ENCODE data around the gene SMIM32.

Gene SMIM32

DNA sequence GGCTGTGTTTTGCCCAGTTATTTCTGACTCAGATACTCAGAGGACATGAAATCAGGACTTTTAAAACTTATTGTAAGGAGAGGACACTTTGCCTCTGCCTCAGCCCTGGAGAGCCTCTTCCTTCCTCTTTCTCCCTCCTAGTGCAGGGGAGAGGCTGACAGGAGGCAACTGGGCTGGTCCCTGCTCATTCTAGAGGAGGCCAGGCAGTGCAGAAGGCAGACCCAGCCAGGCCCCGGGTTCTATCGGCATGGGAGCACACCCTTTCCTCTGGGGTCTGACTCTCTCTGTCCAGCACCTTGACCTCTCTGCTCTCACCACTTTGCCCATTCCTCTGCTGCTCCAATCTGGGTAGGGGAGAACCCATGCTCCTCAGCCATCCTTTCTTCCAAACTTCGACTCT, 16.0 kb upstream of the SMIM32 start:
- H3K27ac ChIP-seq (ENCODE audit: low read depth, low read length) = no peak overlapping the region
- no peaks in the 10 kb centered on the region for H3K36me3 ChIP-seq (ENCODE audit: control insufficient read depth, insufficient read depth, low read length)
- no peak overlapping the region for H3K9ac ChIP-seq (ENCODE audit: low read depth, low read length)
- H3K9me3 ChIP-seq (ENCODE audit: control insufficient read depth, insufficient read depth, low read length) = no peaks in the 10 kb centered on the region
- H3K27me3 ChIP-seq (ENCODE audit: control insufficient read depth, insufficient read depth, low read length) = peaks cover 61% of the 10 kb centered on the region
- no peak overlapping the region for H3K4me3 ChIP-seq (ENCODE audit: low read depth, low read length)
- H3K4me1 ChIP-seq (ENCODE audit: control insufficient read depth, insufficient read depth, low read length) = no peaks in the 10 kb centered on the region

- Histone ChIP-seq H3K36me3 (ENCODE audit: control insufficient read depth, insufficient read depth, low read length) (no peaks in the 10 kb centered on the region), H3K4me1 (ENCODE audit: control insufficient read depth, insufficient read depth, low read length) (peaks cover 8% of the 10 kb centered on the region), H3K27me3 (ENCODE audit: control insufficient read depth, insufficient read depth, low read length) (peaks cover 67% of the 10 kb centered on the region), H3K4me3 (ENCODE audit: low read depth, low read length) (no peak overlapping the region), H3K9ac (ENCODE audit: low read depth, low read length) (no peak overlapping the region), H3K27ac (ENCODE audit: low read depth, low read length) (no peak overlapping the region), H3K9me3 (ENCODE audit: control insufficient read depth, insufficient read depth, low read length) (no peaks in the 10 kb centered on the region)
Measured at GRCh38 chr5:136207631-136208030, 14.7 kb upstream of the SMIM32 start.

DNA sequence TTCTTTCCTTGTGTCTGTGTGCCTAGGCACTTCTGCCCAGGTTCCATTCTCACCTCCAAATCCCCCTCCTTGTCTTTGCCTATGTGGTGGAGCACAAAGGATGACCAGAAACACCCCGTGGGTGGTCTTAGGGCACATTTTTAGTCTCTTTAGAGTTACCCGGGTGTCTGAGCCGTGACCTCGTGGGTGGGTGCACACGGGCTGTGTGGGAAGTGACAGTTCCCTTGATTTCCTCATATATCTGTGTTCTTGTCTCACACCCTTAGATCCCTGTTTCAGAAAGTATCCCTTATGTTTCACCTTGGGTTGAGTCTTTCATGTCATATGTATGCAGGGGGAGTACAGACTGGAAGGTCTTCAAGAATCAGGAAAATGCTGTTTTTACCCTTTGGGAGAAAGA, 13.4 kb upstream of the SMIM32 start:
- Histone ChIP-seq H3K9ac (ENCODE audit: low read depth, low read length) (no peak overlapping the region), H3K27ac (ENCODE audit: low read depth, low read length) (no peak overlapping the region)

GRCh38 chr5:136205941-136206340, 13.0 kb upstream of the SMIM32 start:
- Histone ChIP-seq H3K27me3 (ENCODE audit: control insufficient read depth, insufficient read depth, low read length) (peaks cover 81% of the 10 kb centered on the region), H3K27ac (ENCODE audit: low read depth, low read length) (no peak overlapping the region), H3K36me3 (ENCODE audit: control insufficient read depth, insufficient read depth, low read length) (no peaks in the 10 kb centered on the region), H3K4me1 (ENCODE audit: control insufficient read depth, insufficient read depth, low read length) (peaks cover 21% of the 10 kb centered on the region), H3K9ac (ENCODE audit: low read depth, low read length) (no peak overlapping the region), H3K9me3 (ENCODE audit: control insufficient read depth, insufficient read depth, low read length) (no peaks in the 10 kb centered on the region), H3K4me3 (ENCODE audit: low read depth, low read length) (no peak overlapping the region)

More for the DNA sequence above, 13.4 kb upstream of the SMIM32 start:
- H3K9me3 ChIP-seq (ENCODE audit: control insufficient read depth, insufficient read depth, low read length) = no peaks in the 10 kb centered on the region
- peaks cover 80% of the 10 kb centered on the region for H3K27me3 ChIP-seq (ENCODE audit: control insufficient read depth, insufficient read depth, low read length)
- no peak overlapping the region for H3K4me3 ChIP-seq (ENCODE audit: low read depth, low read length)
- peaks cover 21% of the 10 kb centered on the region for H3K4me1 ChIP-seq (ENCODE audit: control insufficient read depth, insufficient read depth, low read length)
- no peaks in the 10 kb centered on the region for H3K36me3 ChIP-seq (ENCODE audit: control insufficient read depth, insufficient read depth, low read length)

DNA sequence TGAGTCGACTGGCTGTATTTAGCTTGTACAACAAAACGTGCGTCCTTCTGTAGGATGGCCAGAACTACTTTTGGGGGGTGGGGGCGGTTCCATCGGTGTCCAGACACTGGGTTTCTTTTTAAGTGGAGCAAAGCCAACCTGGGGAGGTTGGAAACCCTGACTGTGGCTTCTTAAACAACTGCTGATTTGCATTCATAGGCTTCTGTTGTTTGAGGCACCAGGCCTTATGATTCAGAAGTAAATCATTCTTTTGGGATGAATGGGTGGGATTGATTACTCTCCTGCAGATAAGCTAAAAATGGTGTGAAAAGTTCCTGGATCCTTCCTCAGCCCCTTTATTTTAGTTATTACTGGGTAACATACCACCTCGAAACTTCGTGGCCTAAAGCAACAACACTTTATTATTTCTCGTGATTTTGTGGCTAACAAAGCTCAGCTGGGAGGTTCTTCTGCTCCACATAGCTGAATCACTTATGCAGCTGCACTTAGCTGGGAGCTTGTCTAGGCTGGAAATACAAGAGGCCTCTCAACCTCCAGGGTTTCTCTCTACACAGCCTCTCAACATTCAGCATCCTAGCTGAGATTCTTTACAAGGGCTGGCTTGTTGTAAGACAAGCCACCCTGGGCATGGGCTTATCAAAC, 12.2 kb upstream of the SMIM32 start:
- H3K4me3 ChIP-seq (ENCODE audit: low read depth, low read length) = no peak overlapping the region
- H3K27me3 ChIP-seq (ENCODE audit: control insufficient read depth, insufficient read depth, low read length) = peaks cover 85% of the 10 kb centered on the region
- H3K4me1 ChIP-seq (ENCODE audit: control insufficient read depth, insufficient read depth, low read length) = peaks cover 21% of the 10 kb centered on the region
- no peak overlapping the region for H3K27ac ChIP-seq (ENCODE audit: low read depth, low read length)
- no peaks in the 10 kb centered on the region for H3K9me3 ChIP-seq (ENCODE audit: control insufficient read depth, insufficient read depth, low read length)
- no peak overlapping the region for H3K9ac ChIP-seq (ENCODE audit: low read depth, low read length)
- H3K36me3 ChIP-seq (ENCODE audit: control insufficient read depth, insufficient read depth, low read length) = no peaks in the 10 kb centered on the region

DNA sequence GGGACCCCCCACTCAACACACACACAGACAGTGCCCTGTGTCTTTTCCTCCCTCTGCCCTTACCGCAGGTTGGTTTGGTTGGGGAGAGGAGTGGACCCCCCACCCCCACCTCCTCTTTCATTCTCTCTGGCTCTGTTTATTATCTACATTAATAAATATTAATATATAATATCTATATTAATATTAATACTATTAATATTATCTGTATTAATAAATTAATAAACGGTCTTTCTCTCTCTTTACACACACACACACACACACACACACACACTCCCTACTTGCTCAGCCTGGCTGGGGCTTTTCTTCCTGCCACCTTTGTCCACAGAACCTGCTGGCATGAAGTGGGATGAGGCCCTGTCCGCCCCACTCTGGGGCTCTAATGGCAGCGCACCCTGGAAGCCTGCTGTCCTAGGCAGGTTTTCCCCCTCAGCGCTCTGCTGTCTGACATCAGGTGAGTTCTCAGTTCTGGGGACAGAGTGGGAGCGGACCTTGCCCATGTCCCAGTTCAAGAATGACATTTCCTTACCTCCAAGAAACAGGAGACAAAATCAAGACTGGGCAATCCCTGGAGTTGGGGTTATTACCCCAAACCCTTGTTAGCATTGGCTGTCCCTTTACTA, 10.5 kb upstream of the SMIM32 start:
- Histone ChIP-seq H3K9me3 (ENCODE audit: control insufficient read depth, insufficient read depth, low read length) (no peaks in the 10 kb centered on the region), H3K9ac (ENCODE audit: low read depth, low read length) (no peak overlapping the region), H3K4me1 (ENCODE audit: control insufficient read depth, insufficient read depth, low read length) (peaks cover 21% of the 10 kb centered on the region), H3K36me3 (ENCODE audit: control insufficient read depth, insufficient read depth, low read length) (no peaks in the 10 kb centered on the region), H3K27me3 (ENCODE audit: control insufficient read depth, insufficient read depth, low read length) (peaks cover 90% of the 10 kb centered on the region), H3K27ac (ENCODE audit: low read depth, low read length) (no peak overlapping the region), H3K4me3 (ENCODE audit: low read depth, low read length) (peak overlapping the region; percentile 22; the same call in 1 of the 2 replicates)

GRCh38 chr5:136202469-136203205, 9.7 kb upstream of the SMIM32 start:
- Histone ChIP-seq H3K36me3 (ENCODE audit: control insufficient read depth, insufficient read depth, low read length) (no peaks in the 10 kb centered on the region), H3K9ac (ENCODE audit: low read depth, low read length) (no peak overlapping the region), H3K27ac (ENCODE audit: low read depth, low read length) (no peak overlapping the region), H3K27me3 (ENCODE audit: control insufficient read depth, insufficient read depth, low read length) (peaks cover 86% of the 10 kb centered on the region), H3K4me1 (ENCODE audit: control insufficient read depth, insufficient read depth, low read length) (peaks cover 21% of the 10 kb centered on the region), H3K9me3 (ENCODE audit: control insufficient read depth, insufficient read depth, low read length) (no peaks in the 10 kb centered on the region), H3K4me3 (ENCODE audit: low read depth, low read length) (peak overlapping the region; percentile 22; the same call in 1 of the 2 replicates)

GRCh38 chr5:136201870-136202269, 8.9 kb upstream of the SMIM32 start:
- no peak overlapping the region for H3K27ac ChIP-seq (ENCODE audit: low read depth, low read length)
- H3K9ac ChIP-seq (ENCODE audit: low read depth, low read length) = no peak overlapping the region
- no peaks in the 10 kb centered on the region for H3K9me3 ChIP-seq (ENCODE audit: control insufficient read depth, insufficient read depth, low read length)
- no peak overlapping the region for H3K4me3 ChIP-seq (ENCODE audit: low read depth, low read length)
- H3K4me1 ChIP-seq (ENCODE audit: control insufficient read depth, insufficient read depth, low read length) = peaks cover 21% of the 10 kb centered on the region
- peaks cover 86% of the 10 kb centered on the region for H3K27me3 ChIP-seq (ENCODE audit: control insufficient read depth, insufficient read depth, low read length)
- H3K36me3 ChIP-seq (ENCODE audit: control insufficient read depth, insufficient read depth, low read length) = no peaks in the 10 kb centered on the region

GRCh38 chr5:136200761-136201160, 7.8 kb upstream of the SMIM32 start:
- H3K27me3 ChIP-seq (ENCODE audit: control insufficient read depth, insufficient read depth, low read length) = peaks cover 85% of the 10 kb centered on the region

DNA sequence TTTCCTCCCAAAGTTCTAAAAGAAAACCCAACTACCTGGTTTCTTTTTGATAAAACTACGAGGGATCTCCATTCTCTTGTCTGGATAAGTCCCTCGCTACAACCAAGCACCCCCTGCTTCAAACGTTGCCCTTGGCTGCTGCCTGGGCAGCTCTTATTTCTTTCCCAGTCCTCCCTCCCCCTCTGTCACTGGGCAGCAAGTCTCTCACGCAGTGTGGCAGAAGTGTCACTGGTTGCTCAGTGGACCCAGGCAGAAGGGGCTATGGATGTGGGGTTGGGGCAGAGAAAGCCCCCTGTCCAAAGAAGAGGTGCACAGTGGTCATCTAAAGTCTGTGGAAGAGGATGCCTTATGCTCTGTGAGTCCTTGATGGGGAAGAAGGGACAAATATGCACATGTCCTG, 7.2 kb upstream of the SMIM32 start:
- H3K4me3 ChIP-seq (ENCODE audit: low read depth, low read length) = no peak overlapping the region
- no peaks in the 10 kb centered on the region for H3K9me3 ChIP-seq (ENCODE audit: control insufficient read depth, insufficient read depth, low read length)
- H3K4me1 ChIP-seq (ENCODE audit: control insufficient read depth, insufficient read depth, low read length) = peaks cover 21% of the 10 kb centered on the region
- no peak overlapping the region for H3K9ac ChIP-seq (ENCODE audit: low read depth, low read length)
- H3K27ac ChIP-seq (ENCODE audit: low read depth, low read length) = no peak overlapping the region
- H3K27me3 ChIP-seq (ENCODE audit: control insufficient read depth, insufficient read depth, low read length) = peaks cover 85% of the 10 kb centered on the region
- H3K36me3 ChIP-seq (ENCODE audit: control insufficient read depth, insufficient read depth, low read length) = no peaks in the 10 kb centered on the region

More at GRCh38 chr5:136200761-136201160, 7.8 kb upstream of the SMIM32 start:
- Histone ChIP-seq H3K4me1 (ENCODE audit: control insufficient read depth, insufficient read depth, low read length) (peaks cover 21% of the 10 kb centered on the region), H3K9ac (ENCODE audit: low read depth, low read length) (no peak overlapping the region), H3K36me3 (ENCODE audit: control insufficient read depth, insufficient read depth, low read length) (no peaks in the 10 kb centered on the region), H3K9me3 (ENCODE audit: control insufficient read depth, insufficient read depth, low read length) (no peaks in the 10 kb centered on the region), H3K27ac (ENCODE audit: low read depth, low read length) (no peak overlapping the region), H3K4me3 (ENCODE audit: low read depth, low read length) (no peak overlapping the region)

- Histone ChIP-seq H3K9ac (ENCODE audit: low read depth, low read length) (no peak overlapping the region), H3K4me1 (ENCODE audit: control insufficient read depth, insufficient read depth, low read length) (peaks cover 21% of the 10 kb centered on the region), H3K36me3 (ENCODE audit: control insufficient read depth, insufficient read depth, low read length) (no peaks in the 10 kb centered on the region), H3K4me3 (ENCODE audit: low read depth, low read length) (no peak overlapping the region), H3K9me3 (ENCODE audit: control insufficient read depth, insufficient read depth, low read length) (no peaks in the 10 kb centered on the region), H3K27me3 (ENCODE audit: control insufficient read depth, insufficient read depth, low read length) (peaks cover 85% of the 10 kb centered on the region), H3K27ac (ENCODE audit: low read depth, low read length) (no peak overlapping the region)
Measured at GRCh38 chr5:136199408-136199807, 6.4 kb upstream of the SMIM32 start.
